Measurements from ENCODE around the gene DGKB. TPM values are rescaled to one million over a fixed set of nuclear protein-coding genes. Genes with fewer than 3 reads are reported as not detected.

The DGKB gene
- total RNA-seq, 1 experiment from 2014 or later: 1.9 TPM

DNA sequence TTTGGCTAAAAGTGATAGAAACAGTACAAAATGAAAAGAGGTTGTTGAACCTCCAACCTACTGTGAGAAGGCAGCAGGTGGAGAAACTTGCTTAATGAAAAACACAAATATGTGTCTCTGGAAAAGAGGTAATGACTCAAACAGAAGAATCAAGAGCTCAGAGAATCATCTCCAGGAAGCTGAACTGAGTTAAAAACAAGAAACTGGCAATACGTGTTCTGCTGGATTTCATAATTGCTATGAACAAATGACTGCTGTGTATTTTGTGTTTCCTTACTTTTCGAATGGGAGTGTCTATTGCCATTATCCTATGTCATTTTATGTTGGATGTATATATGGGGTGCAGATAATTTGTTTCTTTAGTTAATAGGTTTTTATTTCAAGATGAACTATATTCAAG, 401.1 kb downstream of the DGKB start:
- POLR2A ChIA-PET: no interaction called here
- H3K36me3 Mint-ChIP-seq: 0 out of 2 replicates have a peak, but pooled peaks cover 5% of the 10 kb centered on the region
- H3K9me3 Mint-ChIP-seq: peaks cover 8% of the 10 kb centered on the region
- DNase-seq (ENCODE audit: low spot score) (no peak), ATAC-seq (no peak)
- peaks cover 22% of the 10 kb centered on the region for H3K4me1 Mint-ChIP-seq
- CTCF ChIA-PET: no interaction called here
- H3K27me3 Mint-ChIP-seq (ENCODE audit: low read depth): no peaks in the 10 kb centered on the region
- no peak overlapping the region for H3K27ac Mint-ChIP-seq
- TF ChIP-seq, protein P1, sequence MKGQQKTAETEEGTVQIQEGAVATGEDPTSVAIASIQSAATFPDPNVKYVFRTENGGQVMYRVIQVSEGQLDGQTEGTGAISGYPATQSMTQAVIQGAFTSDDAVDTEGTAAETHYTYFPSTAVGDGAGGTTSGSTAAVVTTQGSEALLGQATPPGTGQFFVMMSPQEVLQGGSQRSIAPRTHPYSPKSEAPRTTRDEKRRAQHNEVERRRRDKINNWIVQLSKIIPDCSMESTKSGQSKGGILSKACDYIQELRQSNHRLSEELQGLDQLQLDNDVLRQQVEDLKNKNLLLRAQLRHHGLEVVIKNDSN (CRISPR knock-in tag; IDR thresholded peaks at IDR 0.05): no peak
- TF ChIP-seq ZNF416 (CRISPR knock-in tag; IDR thresholded peaks at IDR 0.05) (no peak), JUN (CRISPR knock-in tag; IDR thresholded peaks at IDR 0.05) (no peak), OVOL2 (CRISPR knock-in tag; IDR thresholded peaks at IDR 0.05; ENCODE audit: borderline replicate concordance) (no peak), CREM (CRISPR knock-in tag; IDR thresholded peaks at IDR 0.05) (no peak), TEAD1 (CRISPR knock-in tag; IDR thresholded peaks at IDR 0.05) (no peak)
- TF ChIP-seq, protein P2, sequence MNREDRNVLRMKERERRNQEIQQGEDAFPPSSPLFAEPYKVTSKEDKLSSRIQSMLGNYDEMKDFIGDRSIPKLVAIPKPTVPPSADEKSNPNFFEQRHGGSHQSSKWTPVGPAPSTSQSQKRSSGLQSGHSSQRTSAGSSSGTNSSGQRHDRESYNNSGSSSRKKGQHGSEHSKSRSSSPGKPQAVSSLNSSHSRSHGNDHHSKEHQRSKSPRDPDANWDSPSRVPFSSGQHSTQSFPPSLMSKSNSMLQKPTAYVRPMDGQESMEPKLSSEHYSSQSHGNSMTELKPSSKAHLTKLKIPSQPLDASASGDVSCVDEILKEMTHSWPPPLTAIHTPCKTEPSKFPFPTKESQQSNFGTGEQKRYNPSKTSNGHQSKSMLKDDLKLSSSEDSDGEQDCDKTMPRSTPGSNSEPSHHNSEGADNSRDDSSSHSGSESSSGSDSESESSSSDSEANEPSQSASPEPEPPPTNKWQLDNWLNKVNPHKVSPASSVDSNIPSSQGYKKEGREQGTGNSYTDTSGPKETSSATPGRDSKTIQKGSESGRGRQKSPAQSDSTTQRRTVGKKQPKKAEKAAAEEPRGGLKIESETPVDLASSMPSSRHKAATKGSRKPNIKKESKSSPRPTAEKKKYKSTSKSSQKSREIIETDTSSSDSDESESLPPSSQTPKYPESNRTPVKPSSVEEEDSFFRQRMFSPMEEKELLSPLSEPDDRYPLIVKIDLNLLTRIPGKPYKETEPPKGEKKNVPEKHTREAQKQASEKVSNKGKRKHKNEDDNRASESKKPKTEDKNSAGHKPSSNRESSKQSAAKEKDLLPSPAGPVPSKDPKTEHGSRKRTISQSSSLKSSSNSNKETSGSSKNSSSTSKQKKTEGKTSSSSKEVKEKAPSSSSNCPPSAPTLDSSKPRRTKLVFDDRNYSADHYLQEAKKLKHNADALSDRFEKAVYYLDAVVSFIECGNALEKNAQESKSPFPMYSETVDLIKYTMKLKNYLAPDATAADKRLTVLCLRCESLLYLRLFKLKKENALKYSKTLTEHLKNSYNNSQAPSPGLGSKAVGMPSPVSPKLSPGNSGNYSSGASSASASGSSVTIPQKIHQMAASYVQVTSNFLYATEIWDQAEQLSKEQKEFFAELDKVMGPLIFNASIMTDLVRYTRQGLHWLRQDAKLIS (CRISPR knock-in tag; IDR thresholded peaks at IDR 0.05; ENCODE audit: borderline replicate concordance): no peak
- TF ChIP-seq, protein P3, sequence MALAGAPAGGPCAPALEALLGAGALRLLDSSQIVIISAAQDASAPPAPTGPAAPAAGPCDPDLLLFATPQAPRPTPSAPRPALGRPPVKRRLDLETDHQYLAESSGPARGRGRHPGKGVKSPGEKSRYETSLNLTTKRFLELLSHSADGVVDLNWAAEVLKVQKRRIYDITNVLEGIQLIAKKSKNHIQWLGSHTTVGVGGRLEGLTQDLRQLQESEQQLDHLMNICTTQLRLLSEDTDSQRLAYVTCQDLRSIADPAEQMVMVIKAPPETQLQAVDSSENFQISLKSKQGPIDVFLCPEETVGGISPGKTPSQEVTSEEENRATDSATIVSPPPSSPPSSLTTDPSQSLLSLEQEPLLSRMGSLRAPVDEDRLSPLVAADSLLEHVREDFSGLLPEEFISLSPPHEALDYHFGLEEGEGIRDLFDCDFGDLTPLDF (CRISPR knock-in tag; IDR thresholded peaks at IDR 0.05): no peak
- TF ChIP-seq, protein P4, sequence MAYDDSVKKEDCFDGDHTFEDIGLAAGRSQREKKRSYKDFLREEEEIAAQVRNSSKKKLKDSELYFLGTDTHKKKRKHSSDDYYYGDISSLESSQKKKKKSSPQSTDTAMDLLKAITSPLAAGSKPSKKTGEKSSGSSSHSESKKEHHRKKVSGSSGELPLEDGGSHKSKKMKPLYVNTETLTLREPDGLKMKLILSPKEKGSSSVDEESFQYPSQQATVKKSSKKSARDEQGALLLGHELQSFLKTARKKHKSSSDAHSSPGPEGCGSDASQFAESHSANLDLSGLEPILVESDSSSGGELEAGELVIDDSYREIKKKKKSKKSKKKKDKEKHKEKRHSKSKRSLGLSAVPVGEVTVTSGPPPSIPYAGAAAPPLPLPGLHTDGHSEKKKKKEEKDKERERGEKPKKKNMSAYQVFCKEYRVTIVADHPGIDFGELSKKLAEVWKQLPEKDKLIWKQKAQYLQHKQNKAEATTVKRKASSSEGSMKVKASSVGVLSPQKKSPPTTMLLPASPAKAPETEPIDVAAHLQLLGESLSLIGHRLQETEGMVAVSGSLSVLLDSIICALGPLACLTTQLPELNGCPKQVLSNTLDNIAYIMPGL (CRISPR knock-in tag; IDR thresholded peaks at IDR 0.05): no peak
- H3K4me3 Mint-ChIP-seq: no peak overlapping the region

DNA sequence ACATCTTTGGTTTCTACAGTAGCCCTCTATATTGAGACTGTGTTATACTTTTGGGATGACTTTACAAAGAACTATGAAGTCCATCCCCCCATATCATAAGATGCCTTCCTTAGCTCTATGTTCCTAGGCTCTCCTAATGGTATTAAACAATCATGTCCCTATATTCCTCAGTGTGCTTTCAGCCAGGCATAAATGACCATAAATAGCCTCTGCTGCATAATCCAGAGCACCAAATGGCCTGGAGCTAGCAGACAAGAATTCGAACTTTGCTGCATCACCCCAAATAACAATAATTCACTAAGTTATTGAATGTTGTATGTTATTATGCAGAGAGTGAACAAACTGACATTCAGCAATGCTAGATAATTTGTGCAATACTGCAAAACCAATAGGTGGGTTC, 405.2 kb downstream of the DGKB start:
- H3K27ac Mint-ChIP-seq: no peak overlapping the region
- no peak overlapping the region for H3K4me3 Mint-ChIP-seq
- ChIA-PET CTCF (no interaction called here), POLR2A (no interaction called here)
- ATAC-seq (no peak), DNase-seq (ENCODE audit: low spot score) (no peak)
- 0 out of 2 replicates have a peak, but pooled peaks cover 5% of the 10 kb centered on the region for H3K36me3 Mint-ChIP-seq
- H3K4me1 Mint-ChIP-seq: no peaks in the 10 kb centered on the region
- TF ChIP-seq IRF2 (CRISPR knock-in tag; IDR thresholded peaks at IDR 0.05; ENCODE audit: borderline replicate concordance, low read depth) (no peak), NR3C1 (CRISPR knock-in tag; conservative IDR thresholded peaks at IDR 0.05; ENCODE audit: low read depth) (no peak), NR1H2 (CRISPR knock-in tag; IDR thresholded peaks at IDR 0.05) (no peak), HMGA2 (CRISPR knock-in tag; IDR thresholded peaks at IDR 0.05) (no peak), FOXK1 (CRISPR knock-in tag; IDR thresholded peaks at IDR 0.05) (no peak), SMAD3 (CRISPR knock-in tag; IDR thresholded peaks at IDR 0.05; ENCODE audit: borderline replicate concordance) (no peak), ZNF138 (CRISPR knock-in tag; conservative IDR thresholded peaks at IDR 0.05) (no peak), TP53 (CRISPR knock-in tag; IDR thresholded peaks at IDR 0.05) (no peak), RELA (CRISPR knock-in tag; IDR thresholded peaks at IDR 0.05; ENCODE audit: borderline replicate concordance) (no peak)
- TF ChIP-seq, protein P5, sequence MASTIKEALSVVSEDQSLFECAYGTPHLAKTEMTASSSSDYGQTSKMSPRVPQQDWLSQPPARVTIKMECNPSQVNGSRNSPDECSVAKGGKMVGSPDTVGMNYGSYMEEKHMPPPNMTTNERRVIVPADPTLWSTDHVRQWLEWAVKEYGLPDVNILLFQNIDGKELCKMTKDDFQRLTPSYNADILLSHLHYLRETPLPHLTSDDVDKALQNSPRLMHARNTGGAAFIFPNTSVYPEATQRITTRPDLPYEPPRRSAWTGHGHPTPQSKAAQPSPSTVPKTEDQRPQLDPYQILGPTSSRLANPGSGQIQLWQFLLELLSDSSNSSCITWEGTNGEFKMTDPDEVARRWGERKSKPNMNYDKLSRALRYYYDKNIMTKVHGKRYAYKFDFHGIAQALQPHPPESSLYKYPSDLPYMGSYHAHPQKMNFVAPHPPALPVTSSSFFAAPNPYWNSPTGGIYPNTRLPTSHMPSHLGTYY (CRISPR knock-in tag; IDR thresholded peaks at IDR 0.05): no peak
- TF ChIP-seq, protein P4 (CRISPR knock-in tag; IDR thresholded peaks at IDR 0.05): no peak
- TF ChIP-seq, protein P3 (CRISPR knock-in tag; IDR thresholded peaks at IDR 0.05): no peak
- TF ChIP-seq, protein P6, sequence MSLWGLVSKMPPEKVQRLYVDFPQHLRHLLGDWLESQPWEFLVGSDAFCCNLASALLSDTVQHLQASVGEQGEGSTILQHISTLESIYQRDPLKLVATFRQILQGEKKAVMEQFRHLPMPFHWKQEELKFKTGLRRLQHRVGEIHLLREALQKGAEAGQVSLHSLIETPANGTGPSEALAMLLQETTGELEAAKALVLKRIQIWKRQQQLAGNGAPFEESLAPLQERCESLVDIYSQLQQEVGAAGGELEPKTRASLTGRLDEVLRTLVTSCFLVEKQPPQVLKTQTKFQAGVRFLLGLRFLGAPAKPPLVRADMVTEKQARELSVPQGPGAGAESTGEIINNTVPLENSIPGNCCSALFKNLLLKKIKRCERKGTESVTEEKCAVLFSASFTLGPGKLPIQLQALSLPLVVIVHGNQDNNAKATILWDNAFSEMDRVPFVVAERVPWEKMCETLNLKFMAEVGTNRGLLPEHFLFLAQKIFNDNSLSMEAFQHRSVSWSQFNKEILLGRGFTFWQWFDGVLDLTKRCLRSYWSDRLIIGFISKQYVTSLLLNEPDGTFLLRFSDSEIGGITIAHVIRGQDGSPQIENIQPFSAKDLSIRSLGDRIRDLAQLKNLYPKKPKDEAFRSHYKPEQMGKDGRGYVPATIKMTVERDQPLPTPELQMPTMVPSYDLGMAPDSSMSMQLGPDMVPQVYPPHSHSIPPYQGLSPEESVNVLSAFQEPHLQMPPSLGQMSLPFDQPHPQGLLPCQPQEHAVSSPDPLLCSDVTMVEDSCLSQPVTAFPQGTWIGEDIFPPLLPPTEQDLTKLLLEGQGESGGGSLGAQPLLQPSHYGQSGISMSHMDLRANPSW (CRISPR knock-in tag; conservative IDR thresholded peaks at IDR 0.05; ENCODE audit: low read depth): no peak
- H3K27me3 Mint-ChIP-seq (ENCODE audit: low read depth): no peaks in the 10 kb centered on the region
- peaks cover 8% of the 10 kb centered on the region for H3K9me3 Mint-ChIP-seq
